22Rv1 (cell line): Measurements from ENCODE around the gene NOTCH2.
A peak's percentile ranks its signal among the peaks of the same experiment; 100 is the strongest.

ENCODE experiments used
- CTCF ChIP-seq: fragments of 450-650 bp; IDR thresholded peaks from 2 replicates; pipeline ENCODE4 v1.5.1; 2017; ENCODE audit warnings: mild to moderate bottlenecking
- ZFX ChIP-seq: fragments of 450-650 bp; IDR thresholded peaks from 2 replicates; pipeline ENCODE4 v1.6.1; 2017; ENCODE audit warnings: antibody characterized with exemption, borderline replicate concordance

GRCh38 chr1:119948342-119949214 is 120.9 kb downstream of the NOTCH2 start:
- TF ChIP-seq CTCF (peak; percentile 89), ZFX (no peak)
